Hepatocyte (in vitro differentiated cells): ENCODE data around the gene GNB2. TPM values are rescaled to one million over a fixed set of nuclear protein-coding genes. Genes with fewer than 3 reads are reported as not detected.
"Not testable (repeated sequence)": the region's sequence is repeated elsewhere in the genome, so short reads cannot be mapped to it uniquely, and the experiment has no call there.

Experiments
- DNase-seq: peaks from one replicate; pipeline ENCODE4 v3.0.0-alpha.2; 2016; ENCODE audit warnings: low spot score
- H2AFZ ChIP-seq: fragments of 200-600 bp; sonication (generic); 2 replicates; pipeline ENCODE4 v1.6.0; 2016; ENCODE audit warnings: antibody characterized with exemption, mild to moderate bottlenecking
- H3K27ac ChIP-seq: fragments of 200-600 bp; sonication (generic); 2 replicates; pipeline ENCODE4 v1.5.1; 2016; ENCODE audit warnings: mild to moderate bottlenecking
- H3K27me3 ChIP-seq: fragments of 200-600 bp; sonication (generic); 2 replicates; pipeline ENCODE4 v1.6.1; 2016
- H3K36me3 ChIP-seq: fragments of 200-600 bp; sonication (generic); replicated peaks from 2 replicates; pipeline ENCODE4 v1.5.1; 2016; ENCODE audit warnings: low read depth; ENCODE audit not compliant: insufficient read depth
- H3K4me1 ChIP-seq: fragments of 200-600 bp; sonication (generic); 2 replicates; pipeline ENCODE4 v1.5.1; 2016; ENCODE audit warnings: mild to moderate bottlenecking, moderate library complexity; ENCODE audit not compliant: insufficient read depth
- H3K4me2 ChIP-seq: fragments of 200-600 bp; sonication (generic); 2 replicates; pipeline ENCODE4 v1.6.0; 2016
- H3K4me3 ChIP-seq: fragments of 200-600 bp; sonication (generic); 2 replicates; pipeline ENCODE4 v1.5.1; 2016; ENCODE audit warnings: mild to moderate bottlenecking
- H3K79me2 ChIP-seq: fragments of 200-600 bp; sonication (generic); 2 replicates; pipeline ENCODE4 v1.6.0; 2017; ENCODE audit warnings: mild to moderate bottlenecking
- H3K9me2 ChIP-seq: fragments of 200-600 bp; sonication (generic); replicated peaks from 2 replicates; pipeline ENCODE4 v1.6.0; 2017; ENCODE audit warnings: mild to moderate bottlenecking; ENCODE audit not compliant: insufficient read depth
- H3K9me3 ChIP-seq: fragments of 200-600 bp; sonication (generic); 2 replicates; pipeline ENCODE4 v1.5.1; 2016; ENCODE audit warnings: low read depth, mild to moderate bottlenecking
- H4K20me1 ChIP-seq: fragments of 200-600 bp; sonication (generic); 2 replicates; pipeline ENCODE4 v1.6.0; 2016; ENCODE audit warnings: mild to moderate bottlenecking; ENCODE audit not compliant: insufficient read depth, poor library complexity, severe bottlenecking
- CTCF ChIP-seq: fragments of 200-600 bp; sonication (generic); IDR thresholded peaks from 2 replicates; pipeline ENCODE4 v1.5.1; 2016; ENCODE audit warnings: antibody characterized with exemption, mild to moderate bottlenecking; ENCODE audit not compliant: poor library complexity
- EZH2 ChIP-seq: fragments of 200-600 bp; sonication (generic); IDR thresholded peaks from 2 replicates; pipeline ENCODE4 v1.6.1; 2016; ENCODE audit warnings: antibody characterized with exemption, mild to moderate bottlenecking, borderline replicate concordance
- EZH2phosphoT487 ChIP-seq: fragments of 200-600 bp; sonication (generic); IDR thresholded peaks from one replicate; pipeline ENCODE4 v1.6.1; 2018; ENCODE audit warnings: antibody characterized with exemption, mild to moderate bottlenecking, low read depth, moderate library complexity; ENCODE audit not compliant: unreplicated experiment, severe bottlenecking
- WGBS: methylation state at CpG from one replicate; pipeline ENCODE4 v1.1.6; 2016; ENCODE audit warnings: low lambda C conversion rate; ENCODE audit errors: missing lambda C conversion rate; 5-methylcytosine and 5-hydroxymethylcytosine counted together
- polyA plus RNA-seq: library from polyadenylated mRNA; unstranded; fragments of >200 nt; fragmentation: Nextera tagmentation; extraction: Ambion mirVana; gene quantifications from 2 replicates; pipeline ENCODE4 v1.2.1, GENCODE V29; 2016
- total RNA-seq: library from RNA; depleted of rRNA; stranded (reverse); fragments of >200 nt; gene quantifications from 2 replicates; pipeline ENCODE4 v1.2.3, GENCODE V29; 2014

The GNB2 gene
- total and polyA plus RNA-seq, 2 experiments from 2014 or later, result 111 to 204 TPM

DNA sequence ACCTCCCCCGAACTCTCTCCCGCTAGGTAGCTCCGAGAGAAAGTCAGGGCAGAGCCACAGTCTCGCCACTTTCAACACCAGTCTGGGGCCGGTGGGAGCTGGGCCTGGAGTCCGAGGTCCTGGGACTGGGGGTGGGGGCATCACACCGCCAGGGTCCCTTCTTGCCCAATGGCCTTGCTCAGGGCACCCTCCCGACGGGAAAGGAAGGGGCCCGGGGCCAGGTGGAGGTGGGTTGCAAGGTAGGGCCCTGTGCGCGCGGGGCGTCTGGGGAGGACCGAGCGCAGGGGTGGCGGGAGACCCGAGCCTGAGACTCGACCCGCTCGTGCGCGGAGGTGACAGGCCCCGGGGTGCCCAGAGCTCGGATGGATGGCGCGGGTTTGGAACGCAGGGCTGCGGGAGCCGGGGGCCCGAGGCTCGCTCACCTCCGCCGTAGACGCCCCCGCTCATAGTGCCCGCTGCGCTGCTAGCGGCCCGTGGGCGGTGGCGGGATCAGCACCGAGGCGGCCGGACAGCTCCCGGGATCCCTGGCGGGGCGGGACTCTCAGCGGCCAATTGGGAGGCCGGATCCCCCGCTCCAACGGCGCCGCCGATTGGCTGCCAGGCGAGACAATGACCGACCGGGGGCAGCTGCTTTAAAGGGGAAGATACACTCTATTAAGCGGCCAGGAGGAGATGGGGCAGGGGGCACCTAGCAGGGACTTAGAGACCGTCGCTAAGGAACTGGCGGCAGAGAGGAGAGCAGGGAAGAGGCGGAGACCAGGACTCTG lies 17.4 kb upstream of the GNB2 start, which contains the start of gene ACTL6B:
Gene ACTL6B (minus strand): TSS at position 541 of the 767 bp plus-strand sequence. CDS start 94 bp downstream, at position 447.
- no peak for TF ChIP-seq CTCF
- TF ChIP-seq EZH2, result peak; percentile 56
- no peak for TF ChIP-seq EZH2phosphoT487
- 12% methylated on average over 34 of the region's 63 CpGs for WGBS
- H3K4me1 ChIP-seq, result no peaks in the 10 kb centered on the region
- peaks cover 21% of the 10 kb centered on the region for H3K27me3 ChIP-seq
- peak within 1 kb of the TSS; percentile 59 for H3K4me2 ChIP-seq
- H3K9me2 ChIP-seq, result no peaks in the 10 kb centered on the region
- H3K4me3 ChIP-seq, result no peak within 1 kb of the TSS
- no peak within 1 kb of the TSS for H2AFZ ChIP-seq
- H3K27ac ChIP-seq, result no peak within 1 kb of the TSS
- H4K20me1 ChIP-seq, result no peaks in the 10 kb centered on the region
- H3K36me3 ChIP-seq, result no peaks in the 10 kb centered on the region
- peak; percentile 73 for DNase-seq
- no peaks in the 10 kb centered on the region for H3K79me2 ChIP-seq
- H3K9me3 ChIP-seq, result no peaks in the 10 kb centered on the region

DNA sequence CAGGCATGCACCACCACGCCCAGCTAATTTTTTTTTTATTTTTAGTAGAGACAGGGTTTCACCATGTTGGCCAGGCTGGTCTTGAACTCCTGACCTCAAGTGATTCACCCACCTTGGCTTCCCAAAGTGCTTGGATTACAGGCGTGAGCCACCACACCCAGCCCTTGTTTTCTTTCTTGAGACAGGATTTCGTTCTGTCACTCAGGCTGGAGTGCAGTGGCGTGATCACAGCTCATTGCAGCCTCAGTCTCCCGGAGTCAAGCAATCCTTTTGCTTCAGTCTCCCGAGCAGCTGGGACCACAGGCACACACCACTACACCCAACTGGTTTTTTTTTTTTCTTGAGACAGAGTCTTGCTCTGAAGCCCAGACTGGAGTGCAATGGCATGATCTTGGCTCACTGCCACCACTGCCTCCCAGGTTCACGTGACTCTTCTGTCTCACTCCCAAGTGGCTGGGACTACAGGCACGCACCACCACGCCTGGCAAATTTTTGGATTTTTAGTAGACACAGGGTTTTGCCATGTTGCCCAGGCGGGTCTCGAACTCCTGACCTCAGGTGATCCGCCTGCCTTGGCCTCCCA lies 11.3 kb upstream of the GNB2 start:
- H3K4me1 ChIP-seq, H3K27me3 ChIP-seq, H2AFZ ChIP-seq, H4K20me1 ChIP-seq, H3K9me2 ChIP-seq, H3K79me2 ChIP-seq, DNase-seq, H3K4me3 ChIP-seq, H3K27ac ChIP-seq, H3K36me3 ChIP-seq, H3K9me3 ChIP-seq, H3K4me2 ChIP-seq: not testable (repeated sequence)
- 81% methylated on average over 12 of the region's 12 CpGs for WGBS

DNA sequence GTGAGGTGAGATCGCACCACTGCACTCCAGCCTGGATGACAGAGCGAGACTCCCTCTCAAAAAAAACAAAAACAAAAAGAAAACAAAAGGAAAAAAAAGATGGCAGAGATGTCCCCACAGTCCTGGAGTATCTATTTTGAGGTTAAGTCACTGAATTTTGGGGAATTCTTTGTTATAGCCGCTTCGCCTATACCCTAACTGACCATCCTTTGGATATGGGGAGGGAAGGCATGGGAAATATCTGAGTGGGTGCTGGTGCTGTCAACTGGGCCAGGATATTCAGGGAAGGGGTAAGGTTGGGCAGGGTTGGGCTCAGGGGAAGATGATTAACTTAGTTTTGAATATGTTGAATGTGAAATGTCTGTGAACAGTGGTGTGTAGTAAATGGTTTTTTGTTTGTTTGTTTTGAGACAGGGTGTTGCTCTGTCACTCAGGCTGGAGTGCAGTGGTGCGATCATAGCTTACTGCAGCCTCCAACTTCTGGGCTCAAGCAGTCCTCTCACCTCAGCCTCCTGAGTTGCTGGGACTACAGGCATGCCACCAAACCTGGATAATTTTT lies 8.3 kb upstream of the GNB2 start:
- no peaks in the 10 kb centered on the region for H3K79me2 ChIP-seq
- H2AFZ ChIP-seq, result no peak overlapping the region

More for the DNA sequence above, 8.3 kb upstream of the GNB2 start:
- Histone ChIP-seq H3K4me1 (no peaks in the 10 kb centered on the region), H3K36me3 (no peaks in the 10 kb centered on the region), H3K4me3 (no peak overlapping the region), H4K20me1 (no peaks in the 10 kb centered on the region), H3K4me2 (no peak overlapping the region), H3K9me3 (no peaks in the 10 kb centered on the region), H3K9me2 (no peaks in the 10 kb centered on the region), H3K27me3 (no peaks in the 10 kb centered on the region), H3K27ac (no peak overlapping the region)
- TF ChIP-seq EZH2 (no peak), EZH2phosphoT487 (no peak), CTCF (no peak)
- DNase-seq, result no peak
- 96% methylated on average over 5 of the region's 5 CpGs for WGBS
